HG03095 (cell line): ENCODE measurements around the gene TMEM30B.

ENCODE experiments used
- ATAC-seq: cut with Tn5 transposase; IDR thresholded peaks from one replicate; pipeline ENCODE4 v1.9.1; 2021; ENCODE audit warnings: moderate library complexity; ENCODE audit not compliant: unreplicated experiment

The TMEM30B gene

GRCh38 chr14:61300209-61300608 is 19.1 kb upstream of the TMEM30B start:
- no peak for ATAC-seq

- ATAC-seq = no peak
These were observed 17.7 kb upstream of the TMEM30B start for GRCh38 chr14:61298824-61299223.

DNA sequence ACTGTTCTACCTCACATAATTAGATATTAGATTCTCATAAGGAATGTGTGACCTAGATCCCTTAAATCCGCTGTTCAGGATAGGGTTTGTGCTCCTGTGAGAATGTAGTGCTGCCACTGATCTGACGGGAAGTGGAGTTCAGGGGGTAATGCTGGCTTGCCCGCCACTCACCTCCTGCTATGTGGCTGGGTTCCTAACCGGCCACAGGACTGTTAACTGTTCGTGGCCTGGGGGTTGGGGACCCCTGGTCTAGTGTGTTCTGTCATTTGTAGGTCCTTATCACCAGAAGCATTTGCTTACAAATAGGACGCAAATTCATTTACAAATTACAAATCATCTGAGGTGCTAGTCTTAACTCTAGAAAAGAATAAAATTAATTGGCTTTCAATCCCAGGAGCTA is 16.4 kb upstream of the TMEM30B start:
- no peak for ATAC-seq

DNA sequence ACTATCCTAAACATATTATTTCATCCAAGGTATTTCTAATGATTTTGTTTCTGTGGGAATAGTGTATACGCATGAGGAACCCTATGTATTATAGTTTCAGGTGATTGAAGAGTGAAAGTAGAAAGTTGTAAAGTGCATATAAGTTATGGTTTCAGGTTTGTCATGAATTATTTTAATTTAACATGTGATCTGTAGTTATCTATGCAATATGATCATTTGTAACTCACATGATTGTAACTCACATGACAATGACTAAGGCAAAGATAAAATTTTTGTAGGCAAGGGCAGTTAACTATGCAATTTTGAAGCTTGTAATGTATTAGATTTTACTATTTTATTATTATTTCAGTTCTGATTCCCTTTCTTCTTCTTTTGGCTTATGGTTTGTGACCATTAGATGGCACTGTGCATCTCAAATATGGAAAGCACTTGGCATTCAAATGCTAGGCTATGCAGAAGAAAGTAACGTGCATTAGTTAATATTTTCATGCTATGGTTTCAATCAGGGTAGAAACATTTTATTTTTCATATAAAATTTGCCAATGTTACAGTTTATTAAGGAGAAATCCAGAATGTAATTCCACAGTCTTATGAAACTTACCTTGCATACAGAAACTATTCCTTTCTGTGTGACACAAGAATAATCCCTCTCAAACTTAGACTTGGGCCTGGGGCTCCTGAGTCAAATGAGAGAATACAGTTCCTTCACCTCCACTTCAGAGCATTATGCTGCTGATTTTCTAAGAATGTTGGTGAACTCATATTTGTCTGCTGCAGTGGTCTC is 15.8 kb upstream of the TMEM30B start:
- ATAC-seq = no peak

- ATAC-seq = no peak
These were observed 15.0 kb upstream of the TMEM30B start for GRCh38 chr14:61296151-61296550.

GRCh38 chr14:61290701-61291100 is 9.6 kb upstream of the TMEM30B start:
- no peak for ATAC-seq

- ATAC-seq = no peak
These were observed 7.6 kb upstream of the TMEM30B start for GRCh38 chr14:61288720-61289119.

DNA sequence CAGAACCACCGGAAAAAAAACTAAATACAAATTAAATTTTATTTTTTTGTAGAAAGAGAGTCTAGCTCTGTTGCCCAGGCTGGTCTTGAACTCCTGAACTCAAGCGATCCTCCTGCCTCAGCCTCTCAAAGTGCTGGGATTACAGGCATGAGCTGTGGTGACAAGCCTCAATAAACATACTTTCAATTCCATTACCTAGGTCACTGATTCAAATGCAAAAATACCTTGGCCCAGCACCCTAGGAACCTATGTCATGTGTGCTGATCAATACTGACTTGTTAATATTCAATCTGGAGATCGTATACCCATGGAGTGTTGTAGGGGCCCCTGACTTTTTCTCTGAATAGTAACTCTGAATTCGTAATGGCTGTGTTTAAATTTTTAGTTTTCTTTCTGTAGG is 7.1 kb upstream of the TMEM30B start:
- ATAC-seq = no peak

DNA sequence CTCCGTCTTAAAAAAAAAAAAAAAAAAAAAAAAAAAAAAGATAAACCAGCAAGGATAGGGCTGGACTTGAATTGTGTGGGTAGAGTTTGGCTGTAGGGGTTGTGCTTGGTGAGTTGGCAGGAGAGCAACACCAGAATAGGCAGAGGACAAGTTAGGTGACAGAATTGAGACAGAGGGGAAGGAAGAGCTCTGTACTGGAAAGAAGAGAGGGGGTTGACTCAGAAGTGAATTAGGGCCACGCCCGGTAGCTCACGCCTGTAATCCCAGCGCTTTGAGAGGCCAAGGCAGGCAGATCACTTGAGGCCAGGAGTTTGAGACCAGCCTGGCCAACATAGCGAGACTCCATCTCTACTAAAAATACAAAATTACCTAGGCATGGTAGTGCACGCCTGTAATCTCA is 6.1 kb upstream of the TMEM30B start:
- ATAC-seq = no peak

GRCh38 chr14:61285364-61285763 is 4.2 kb upstream of the TMEM30B start:
- no peak for ATAC-seq

DNA sequence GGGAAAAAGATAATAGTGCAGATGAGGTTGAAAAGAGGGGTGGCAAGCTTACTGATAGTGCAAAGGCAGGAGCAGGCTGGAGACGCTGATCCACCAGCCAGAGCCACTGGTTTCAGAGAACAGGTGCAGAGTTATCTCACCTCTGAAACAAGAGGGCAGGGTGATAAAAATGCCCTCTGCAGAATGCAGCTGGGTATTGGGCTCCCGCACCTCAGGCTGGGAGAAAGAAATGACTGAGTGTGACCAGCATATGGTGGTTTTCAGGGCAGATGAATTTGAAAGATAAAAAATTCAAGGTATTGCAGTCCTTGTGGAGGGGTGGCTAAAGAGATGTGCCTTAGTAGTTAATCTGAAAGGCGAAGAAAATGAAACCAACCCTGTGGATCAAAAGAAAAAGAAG is 2.9 kb upstream of the TMEM30B start:
- no peak for ATAC-seq

DNA sequence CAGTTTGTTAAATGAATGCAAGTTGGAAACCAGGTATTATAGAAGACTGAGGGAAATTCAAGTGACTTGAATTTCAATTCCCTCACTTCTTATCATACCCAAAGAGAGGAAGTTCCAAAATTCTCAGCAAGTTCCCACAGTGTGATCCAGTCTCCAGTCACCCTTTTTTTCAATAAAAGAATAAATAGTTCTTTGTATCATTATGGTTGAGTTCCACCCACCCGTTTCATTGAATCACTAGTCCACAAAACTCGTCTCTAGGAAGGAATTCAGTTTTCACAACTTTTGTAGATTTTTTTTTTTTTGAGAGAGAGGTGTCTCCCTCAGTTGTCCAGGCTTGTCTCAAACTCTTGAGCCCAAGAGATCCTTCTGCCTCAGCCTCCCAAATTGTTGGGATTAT is 1.6 kb upstream of the TMEM30B start:
- ATAC-seq = no peak

DNA sequence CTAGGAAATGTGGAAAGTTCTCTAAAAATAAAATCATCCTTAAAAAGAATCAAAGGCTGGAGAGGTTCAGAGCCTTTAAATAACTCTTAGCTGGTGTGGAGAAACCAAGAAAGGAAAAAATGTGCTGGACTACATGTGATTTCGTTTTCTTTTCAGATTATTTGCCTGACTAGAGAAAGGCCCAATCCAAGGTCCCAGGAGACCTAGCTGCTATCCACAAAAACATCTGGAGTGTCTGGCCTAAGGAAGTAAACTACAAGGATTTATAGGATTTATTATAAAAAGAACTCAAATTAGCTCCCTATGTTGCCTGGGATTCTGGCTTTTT is 774 bp upstream of the TMEM30B start:
- no peak for ATAC-seq

- no peak for ATAC-seq
These were observed 482 bp downstream of the TMEM30B start for GRCh38 chr14:61280526-61281185.

DNA sequence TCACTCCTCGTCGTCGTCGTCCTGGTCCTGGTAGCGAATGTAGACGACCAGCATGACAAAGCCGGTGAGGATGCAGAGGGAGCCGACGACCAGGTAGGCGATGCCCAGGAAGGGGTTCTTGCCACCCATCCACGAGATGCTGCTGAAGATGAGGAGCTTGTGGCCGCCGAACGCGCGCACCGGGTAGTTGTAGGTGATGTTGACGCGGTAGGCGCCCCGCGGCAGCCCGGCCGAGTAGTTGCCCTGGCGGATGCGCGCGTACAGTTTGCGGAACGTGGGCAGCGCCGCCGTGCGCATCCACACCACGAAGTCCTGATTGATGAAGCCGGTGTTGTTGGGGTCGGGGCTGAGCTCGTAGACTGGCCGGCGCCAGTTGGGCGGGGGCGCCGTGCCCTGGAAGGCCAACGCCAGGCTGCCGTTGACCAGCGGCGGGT is 1.0 kb downstream of the TMEM30B start:
- ATAC-seq = no peak

DNA sequence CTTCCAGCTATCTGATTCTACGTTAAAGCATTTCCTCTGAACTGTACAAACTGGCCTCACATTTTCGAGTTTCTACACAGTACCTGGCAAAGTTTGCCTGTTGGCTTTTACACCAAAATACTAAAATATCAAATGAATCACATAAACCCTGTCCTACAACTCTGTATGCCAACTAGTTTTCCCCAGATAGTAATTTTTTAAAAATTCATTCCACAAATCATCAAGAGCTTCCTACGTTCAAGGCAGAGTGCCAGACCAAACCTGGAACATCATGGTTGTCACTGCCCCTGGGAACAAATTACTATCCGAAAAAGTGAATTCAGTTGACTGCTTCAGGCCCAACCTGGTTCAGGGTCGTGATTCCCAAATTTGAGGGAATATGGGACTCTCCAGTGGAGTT is 2.1 kb downstream of the TMEM30B start:
- ATAC-seq = no peak

DNA sequence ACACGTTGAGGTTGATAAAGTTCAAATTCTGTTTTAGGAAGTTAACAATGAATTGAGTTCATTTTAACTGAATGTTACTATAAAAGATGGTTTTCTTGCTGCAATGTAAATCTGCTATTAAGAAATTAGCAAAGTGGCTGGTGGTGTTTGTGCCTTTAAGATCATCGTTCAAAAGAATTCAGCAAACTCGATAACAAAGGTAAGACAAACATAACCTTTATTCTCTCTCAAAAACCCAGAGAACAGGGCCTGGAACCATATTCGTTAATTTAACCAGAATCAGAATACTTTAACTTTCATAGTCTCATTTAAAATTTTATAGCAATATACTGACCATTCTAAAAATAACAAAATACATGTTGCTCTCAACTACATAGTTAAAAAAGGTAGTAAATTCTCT is 3.4 kb downstream of the TMEM30B start:
- no peak for ATAC-seq

DNA sequence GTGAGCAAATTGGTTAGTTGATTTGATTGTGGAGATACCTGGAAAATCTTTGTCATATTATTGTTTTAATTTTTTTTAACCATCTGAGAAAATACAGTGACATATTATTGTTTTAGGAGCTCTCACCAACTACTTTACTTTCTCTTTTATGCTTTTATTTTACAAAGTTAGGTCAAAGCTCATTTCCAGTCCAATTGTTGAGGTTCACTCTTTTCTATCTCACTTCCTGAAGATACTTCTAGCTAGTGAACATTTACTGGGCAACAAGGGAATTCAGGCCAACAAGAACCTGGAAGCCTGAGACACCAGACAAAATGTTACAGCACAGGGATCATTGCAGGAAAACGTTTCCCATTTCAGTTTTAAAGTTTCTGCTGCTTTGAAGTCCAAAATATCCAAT is 3.9 kb downstream of the TMEM30B start:
- ATAC-seq = no peak

GRCh38 chr14:61271552-61271951 is 9.6 kb downstream of the TMEM30B start:
- ATAC-seq = no peak

DNA sequence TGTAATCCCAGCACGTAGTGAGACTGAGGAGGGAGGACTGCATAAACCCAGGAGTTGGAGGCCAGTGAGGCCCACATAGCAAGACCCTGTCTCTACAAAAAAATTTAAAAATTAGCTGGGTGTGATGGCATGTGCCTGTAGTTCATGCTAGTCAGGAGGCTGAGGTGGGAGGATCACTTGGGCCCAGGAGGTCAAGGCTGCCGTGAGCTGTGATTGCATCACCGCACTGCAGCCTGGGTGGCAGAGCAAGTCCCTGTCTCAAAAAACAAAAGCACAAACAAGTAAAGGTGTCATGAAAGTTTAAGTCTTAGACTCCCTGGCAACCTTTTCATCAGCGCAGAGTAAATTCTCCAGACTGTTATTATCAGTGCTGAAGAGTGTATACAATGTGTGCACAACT is 10.4 kb downstream of the TMEM30B start:
- ATAC-seq = no peak

DNA sequence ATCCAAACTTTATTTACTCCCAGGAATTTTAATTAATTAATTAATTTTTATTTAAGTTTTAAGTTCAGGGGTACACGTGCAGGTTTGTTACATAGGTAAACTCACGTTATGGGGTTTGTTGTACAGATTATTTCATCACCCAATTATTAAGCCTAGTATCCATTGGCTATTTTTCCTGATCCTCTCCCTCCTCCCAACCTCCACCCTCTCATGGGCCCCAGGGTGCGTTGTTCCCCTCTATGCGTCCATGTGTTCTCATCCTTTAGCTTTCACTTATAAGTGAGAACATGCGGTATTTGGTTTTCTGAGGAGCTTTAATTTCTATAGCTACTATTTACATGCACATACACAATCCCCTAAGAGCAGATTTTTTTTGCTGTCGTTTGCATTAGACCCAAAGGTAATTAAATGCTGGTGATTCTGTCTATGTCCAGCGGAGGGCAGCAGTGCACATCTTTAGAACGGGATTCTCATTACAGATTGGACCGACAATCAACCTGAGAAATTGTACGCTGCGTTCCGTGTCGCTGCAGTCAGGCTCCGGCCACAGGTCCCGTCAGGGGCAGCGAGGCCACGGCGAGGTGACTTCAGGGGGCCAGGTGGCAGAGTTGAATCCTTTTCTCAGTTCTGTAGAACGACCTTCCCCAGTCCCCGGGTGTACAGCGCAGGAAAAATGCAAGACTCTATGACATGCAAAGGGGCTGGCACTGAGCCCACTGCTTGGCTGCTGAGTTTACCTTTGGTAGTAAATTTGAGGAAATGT is 11.6 kb downstream of the TMEM30B start:
- ATAC-seq = peak; percentile 85

GRCh38 chr14:61268812-61269211 is 12.3 kb downstream of the TMEM30B start:
- ATAC-seq = no peak
